ENCODE measurements around the gene GRK6.
"Not testable (repeated sequence)": the region's sequence is repeated elsewhere in the genome, so short reads cannot be mapped to it uniquely, and the experiment has no call there.

The GRK6 gene

DNA sequence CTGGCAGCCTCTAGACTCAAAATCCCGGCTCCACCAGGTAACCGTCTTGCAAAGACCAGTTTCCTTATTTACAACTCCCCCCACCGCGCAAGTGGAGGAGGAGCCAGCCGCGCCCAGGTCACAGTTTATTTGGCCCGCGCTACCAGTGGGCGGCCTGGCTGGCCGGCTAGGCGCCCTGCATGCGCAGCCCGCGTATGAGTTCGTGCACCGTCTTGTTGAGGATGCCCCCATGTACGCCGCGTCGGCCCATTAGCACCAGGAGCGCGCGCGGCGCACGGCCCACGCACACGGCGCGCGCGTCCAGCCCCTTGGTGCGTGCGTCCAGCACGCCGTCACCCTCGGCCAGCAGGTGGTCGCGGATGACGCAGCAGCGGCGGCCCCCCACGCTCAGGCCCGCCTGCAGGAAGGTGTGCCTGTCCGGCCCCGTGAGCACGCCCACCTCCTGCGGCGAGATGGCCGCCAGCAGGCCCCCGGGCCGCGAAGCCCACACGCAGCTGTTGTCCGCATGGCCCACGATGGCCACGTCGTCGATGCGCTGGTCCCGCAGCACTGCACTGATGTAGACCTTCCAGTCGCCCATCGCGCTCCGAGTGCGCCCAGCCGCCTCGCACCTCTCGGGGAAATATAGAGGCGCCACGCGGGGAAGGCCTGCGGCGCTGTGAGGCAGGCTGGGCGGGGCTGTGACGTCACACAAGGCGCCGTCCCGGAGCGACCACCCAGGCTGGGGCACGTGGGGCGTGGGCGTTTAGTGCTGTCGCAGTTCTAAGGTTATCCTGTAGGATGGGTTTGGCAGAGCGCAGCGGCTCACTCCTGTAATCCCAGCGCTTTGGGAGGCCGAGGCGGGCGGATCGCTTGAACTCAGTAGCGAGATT lies 26.2 kb upstream of the GRK6 start, which contains the start of gene PFN3:
TSS of gene PFN3 (minus strand) at position 665 of the 872 bp plus-strand sequence. CDS start at position 580, 85 bp downstream.
- DNase-seq: no peak

DNA sequence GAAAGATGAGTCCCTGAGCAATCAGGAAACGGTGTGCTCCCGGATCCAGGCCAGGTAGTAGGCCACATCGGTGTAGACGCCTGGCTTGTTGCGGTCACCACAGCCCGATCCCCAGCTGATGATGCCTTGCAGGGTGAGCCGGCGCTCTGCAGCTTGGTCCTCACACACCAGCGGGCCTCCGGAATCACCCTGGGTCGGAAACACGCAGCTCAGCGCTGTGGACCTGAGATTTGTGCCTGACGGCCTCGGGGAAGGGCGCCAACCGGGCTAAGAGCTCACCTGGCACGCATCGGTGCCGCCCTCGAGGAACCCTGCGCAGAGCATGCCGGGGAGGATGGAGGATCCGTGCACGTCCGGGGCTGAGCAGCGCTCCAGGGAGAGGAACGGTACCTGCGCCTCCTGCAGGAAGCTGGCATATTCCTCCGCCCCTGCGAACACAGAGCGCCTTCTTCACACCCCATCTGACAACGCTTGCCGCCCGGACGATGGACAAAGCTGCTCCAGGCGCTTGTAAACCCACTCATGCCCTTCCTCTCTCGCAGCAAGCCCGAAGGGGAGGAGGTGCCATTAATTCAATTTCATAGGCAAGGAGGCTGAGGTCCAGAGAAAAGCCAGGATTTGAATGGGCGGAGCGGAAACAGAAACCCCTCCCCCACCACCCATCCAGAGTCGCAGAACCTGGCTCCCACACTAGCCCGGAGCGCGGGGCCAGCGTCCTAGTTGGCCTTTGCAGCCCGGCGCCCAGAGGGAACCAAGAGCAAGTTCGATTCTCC lies 24.0 kb upstream of the GRK6 start:
- DNase-seq: peak; percentile 43

DNA sequence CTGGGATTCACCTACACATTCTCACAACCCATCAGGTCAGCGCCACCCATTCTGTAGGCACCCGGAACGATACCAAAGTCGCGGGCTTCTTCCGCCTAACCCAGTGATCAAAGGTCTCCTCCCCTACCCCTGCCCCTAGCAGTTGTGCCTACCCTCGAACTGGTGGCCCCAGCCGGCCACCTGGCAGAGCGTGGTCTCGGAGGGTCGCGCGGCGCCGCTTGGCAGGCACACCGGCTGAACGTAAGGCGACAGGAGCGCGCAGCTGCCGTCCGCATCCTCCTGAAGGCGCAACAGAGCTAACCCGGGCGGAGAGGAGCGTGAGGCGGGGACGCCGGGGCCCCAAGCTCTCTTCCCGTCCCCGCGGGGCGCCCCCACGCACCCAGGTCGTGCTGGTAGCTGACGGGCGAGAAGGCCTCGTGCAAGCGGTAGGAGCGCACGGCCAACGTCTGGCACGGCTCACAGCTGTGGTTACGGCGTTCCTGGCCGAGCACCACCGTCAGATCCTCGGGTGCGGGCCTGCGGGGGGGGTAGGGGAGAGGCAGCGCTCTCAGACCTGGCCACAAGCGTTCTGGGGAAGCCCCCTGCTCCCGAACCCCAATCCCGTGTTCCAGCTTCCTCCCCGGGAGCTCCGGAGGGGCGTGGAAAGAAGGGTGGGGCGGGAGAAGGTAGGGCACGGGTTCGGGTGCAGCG lies 23.2 kb upstream of the GRK6 start:
- DNase-seq: no peak

DNA sequence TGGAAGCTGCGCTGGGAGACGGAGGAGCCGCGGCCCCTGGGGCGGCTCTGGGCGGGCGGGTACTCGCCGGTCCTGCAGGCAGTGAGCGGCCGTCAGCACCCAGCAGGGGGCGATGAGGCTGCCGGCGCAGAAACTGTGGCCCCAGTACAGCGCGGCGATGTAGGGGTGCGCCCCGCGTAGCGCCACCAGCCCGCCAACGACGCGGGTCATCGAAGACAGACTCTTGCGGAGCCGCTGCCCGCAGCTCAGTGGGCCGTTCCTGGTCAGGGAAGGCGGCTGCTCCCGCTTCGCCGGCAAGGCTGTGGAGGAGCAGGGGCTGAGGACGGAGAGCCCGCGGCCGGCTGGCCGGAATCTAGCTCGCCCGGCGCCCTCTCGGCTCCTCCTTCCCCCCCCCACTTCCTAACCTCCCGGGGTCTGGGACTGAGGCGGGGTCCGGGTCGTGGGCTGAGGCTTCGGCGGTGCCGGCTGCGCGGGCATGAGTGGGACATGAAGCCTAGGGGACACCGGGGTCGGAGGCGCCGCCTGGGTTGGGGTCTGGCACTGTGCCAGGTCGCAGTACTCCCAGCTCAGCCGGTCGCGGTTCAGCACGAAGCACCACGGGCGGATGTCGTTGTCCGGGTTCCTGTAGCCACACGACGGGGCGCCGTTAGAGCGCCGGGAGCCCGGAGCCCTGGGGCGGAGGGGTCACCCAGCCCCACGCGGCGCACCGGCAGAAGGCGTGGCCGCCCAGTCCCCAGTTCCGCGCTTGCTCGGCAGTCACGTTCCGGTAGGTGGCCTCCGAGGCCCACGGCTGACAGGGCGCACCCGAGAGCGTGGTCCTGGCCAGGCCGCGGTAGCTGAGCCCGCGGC lies 22.5 kb upstream of the GRK6 start:
- peak; percentile 91 for DNase-seq

- no peak for DNase-seq
Observed at GRCh38 chr5:177404641-177405179, 21.8 kb upstream of the GRK6 start.

DNA sequence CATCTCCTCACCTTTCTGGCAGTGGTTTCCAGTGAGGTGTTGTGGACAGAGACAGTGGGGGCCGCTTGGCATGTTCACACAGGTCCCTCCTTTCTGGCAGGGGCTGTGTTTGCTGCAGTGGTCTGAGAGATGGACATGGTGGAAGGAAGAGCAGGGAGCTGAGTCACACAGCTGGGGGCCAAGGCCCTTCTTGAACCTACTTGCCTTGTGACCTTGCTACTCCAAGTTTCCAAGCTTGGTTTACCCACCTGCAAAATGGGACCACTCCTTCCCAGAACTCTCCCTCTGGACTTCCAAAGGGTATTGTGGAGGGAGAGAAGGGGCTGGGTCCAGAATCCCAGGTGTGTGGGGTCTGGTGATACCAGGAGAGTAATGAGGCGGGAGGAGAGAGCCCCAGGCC lies 21.2 kb upstream of the GRK6 start:
- DNase-seq: no peak

- DNase-seq: peak; percentile 63
Observed at GRCh38 chr5:177405805-177406204, 20.7 kb upstream of the GRK6 start.

- no peak for DNase-seq
Observed at GRCh38 chr5:177409043-177409801, 17.3 kb upstream of the GRK6 start, which contains the start of gene F12. TSS of gene F12 (minus strand) at chr5:177409564. CDS start at chr5:177409527, 37 bp downstream.

DNA sequence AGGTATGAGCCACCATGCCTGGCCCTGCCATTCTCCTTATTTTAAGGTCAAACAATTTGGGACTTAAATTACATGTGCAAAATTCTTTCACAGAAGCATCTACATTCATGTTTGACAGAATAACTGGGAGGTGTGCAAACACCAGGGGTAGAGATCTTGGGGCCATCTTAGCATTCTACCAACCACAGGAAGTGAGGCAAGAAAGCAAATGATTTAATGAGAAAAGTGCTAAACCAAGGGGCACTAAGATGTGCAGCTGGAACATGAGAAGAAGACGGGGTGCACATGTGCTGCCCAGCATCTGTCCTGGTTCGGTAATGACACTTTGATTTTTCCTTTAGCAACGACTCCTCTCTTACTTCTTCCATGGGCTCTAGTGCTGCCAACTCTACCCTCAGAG lies 15.9 kb upstream of the GRK6 start:
- no peak for DNase-seq

DNA sequence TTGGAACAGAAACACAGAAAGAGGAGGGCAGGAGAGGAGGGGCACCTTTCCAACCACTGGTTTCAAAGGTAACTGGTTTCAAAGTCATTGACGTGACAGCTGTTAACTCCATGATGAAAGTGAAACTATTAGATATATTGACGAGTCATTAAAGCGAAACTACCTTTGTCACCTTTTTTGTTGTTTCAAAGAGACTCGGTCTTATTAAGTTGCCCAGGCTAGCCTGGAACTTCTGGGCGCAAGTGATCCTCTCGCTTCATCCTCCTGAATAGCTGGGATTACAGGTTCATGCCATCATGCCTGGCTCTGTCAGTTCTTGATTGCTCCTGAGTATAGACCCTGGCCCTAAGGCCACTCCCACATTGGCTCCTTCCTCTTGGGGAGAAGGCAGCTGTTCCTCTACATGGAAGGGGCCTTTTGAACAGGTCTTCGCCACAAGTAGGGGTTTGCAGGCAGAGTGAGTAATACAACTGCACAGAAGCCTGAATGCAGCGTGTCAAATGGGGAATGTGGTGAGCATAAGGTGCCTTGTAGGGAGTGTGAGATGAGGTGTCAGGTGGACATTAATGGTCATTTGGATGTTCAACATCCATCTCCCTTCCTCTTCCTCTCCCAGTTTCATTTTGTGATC lies 13.8 kb upstream of the GRK6 start:
- no peak for DNase-seq

DNA sequence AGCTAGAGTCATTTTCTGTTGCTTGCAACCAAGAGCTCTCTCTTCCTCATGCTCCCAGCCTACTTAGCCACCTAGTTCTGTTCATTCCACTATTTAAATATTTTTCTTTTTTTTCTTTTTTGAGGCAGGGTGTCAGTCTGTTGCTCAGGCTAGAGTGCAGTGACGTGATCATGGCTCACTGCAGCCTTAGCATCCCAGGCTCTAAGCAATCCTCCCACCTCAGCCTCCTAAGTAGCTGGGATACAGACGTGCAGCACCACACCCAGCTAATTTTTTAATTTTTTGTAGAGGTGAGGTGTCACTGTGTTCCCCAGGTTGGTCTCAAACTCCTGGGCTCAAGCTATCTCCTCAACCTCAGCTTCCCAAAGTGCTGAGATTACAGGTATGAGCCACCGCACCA lies 12.0 kb upstream of the GRK6 start:
- DNase-seq: no peak

DNA sequence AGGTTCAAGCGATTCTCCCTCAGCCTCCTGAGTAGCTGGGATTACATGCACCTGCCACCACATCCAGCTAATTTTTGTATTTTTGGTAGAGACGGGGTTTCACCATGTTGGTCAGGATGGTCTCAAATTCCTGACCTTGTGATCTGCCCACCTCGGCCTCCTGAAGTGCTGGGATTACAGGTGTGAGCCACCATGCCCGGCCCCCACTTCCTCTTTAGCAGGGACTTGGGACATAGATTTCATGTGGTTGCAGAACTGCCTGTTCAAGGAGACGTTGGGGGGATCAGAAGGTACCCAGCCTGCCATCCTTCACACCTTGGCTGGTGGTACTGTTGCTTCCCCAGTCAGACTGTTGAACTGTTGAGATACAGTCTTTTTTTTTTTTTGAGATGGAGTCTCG lies 9.4 kb upstream of the GRK6 start:
- not testable (repeated sequence) for DNase-seq

DNA sequence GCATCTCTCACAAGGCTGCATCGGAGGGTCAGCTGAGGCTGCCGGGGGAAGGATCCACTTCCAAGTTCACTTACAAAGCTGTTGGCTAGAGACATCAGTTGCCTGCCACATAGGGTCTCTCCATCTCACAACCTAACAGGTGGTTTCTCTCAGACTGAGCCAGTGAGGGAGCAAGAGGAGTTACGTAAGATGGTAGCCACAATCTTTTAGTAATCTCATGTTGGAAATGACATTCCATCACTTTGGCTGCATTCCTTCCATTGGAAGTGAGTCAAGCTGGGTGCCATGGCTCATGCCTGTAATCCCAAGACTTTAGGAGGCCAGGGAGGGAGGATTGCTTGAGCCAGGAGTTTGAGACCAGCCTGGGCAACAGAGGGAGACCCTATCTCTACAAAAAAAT lies 7.4 kb upstream of the GRK6 start:
- no peak for DNase-seq

GRCh38 chr5:177420472-177420871 lies 6.0 kb upstream of the GRK6 start:
- not testable (repeated sequence) for DNase-seq

- no peak for DNase-seq
Observed at GRCh38 chr5:177421062-177421798, 5.2 kb upstream of the GRK6 start.

GRCh38 chr5:177423671-177424070 lies 2.8 kb upstream of the GRK6 start:
- no peak for DNase-seq

DNA sequence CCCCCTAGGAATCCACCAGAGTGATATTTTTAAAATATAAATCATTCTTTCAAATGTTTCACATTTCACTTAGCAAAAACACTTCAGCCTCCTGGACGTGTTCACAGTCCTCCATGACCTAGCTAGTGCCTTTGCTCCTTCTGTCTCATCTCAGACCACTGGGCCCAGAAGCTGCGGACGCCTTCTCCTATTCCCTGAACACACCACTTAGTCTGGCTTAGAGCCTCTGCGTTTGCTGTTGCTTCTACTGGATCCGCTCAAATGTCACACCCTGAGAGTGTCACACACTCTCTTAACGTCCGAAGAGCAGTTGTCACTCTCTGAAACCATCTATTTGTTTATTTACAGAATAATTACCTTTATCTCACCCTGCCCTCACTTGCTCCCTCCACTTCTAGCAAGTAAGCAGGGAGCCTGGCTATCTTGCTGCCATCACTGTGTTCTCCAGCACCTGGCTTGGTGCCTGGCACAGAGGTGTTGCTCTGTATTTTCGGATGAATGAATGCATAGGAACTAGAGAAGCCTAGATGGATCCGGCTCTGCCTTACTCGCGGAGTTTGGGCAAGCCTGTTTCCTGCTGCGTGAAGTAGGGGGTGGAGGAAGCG lies 1.2 kb upstream of the GRK6 start:
- DNase-seq: no peak

- DNase-seq: peak; percentile 100
Observed at GRCh38 chr5:177425801-177426565, 493 bp upstream of the GRK6 start.
